ENCODE measurements around the gene MTMR11. TPM values are rescaled to one million over a fixed set of nuclear protein-coding genes. Genes with fewer than 3 reads are reported as not detected.
A peak's percentile ranks its signal among the peaks of the same experiment; 100 is the strongest.

Gene MTMR11
- total and polyA plus RNA-seq, 9 of the 15 experiments (the other 6 are each of a cell fraction or from before 2014, with no cell fraction given), result 0.09 to 1.6 (median 0.51) TPM

GRCh38 chr1:149942207-149942606 is 5.5 kb upstream of the MTMR11 start:
- CTCF ChIA-PET (ENCODE audit: low intra/inter-chr PET ratio), result interaction anchor here (1.6 kb wide), 1 partner anchor 54 kb away, joined by 4 read pairs; a partner anchor contains a TSS
- Histone ChIP-seq H3K9me3 (replicated peaks; ENCODE audit: control insufficient read depth, insufficient read depth, low read depth, low read length) (no peaks in the 10 kb centered on the region), H3K4me3 (no peak overlapping the region), H4K20me1 (replicated peaks; ENCODE audit: control insufficient read depth, insufficient read depth, low read length) (no peaks in the 10 kb centered on the region), H3K9ac (ENCODE audit: insufficient read depth in 1 of 2, low read depth in 2 of 2, low read length in 2 of 2) (no peak overlapping the region), H3K79me2 (ENCODE audit: control insufficient read depth, insufficient read depth, low read length) (no peaks in the 10 kb centered on the region), H3K4me1 (replicated peaks in 1 of 2; ENCODE audit: control insufficient read depth in 2 of 2, insufficient read depth in 2 of 2, low read length in 2 of 2) (peaks cover 16 to 25% of the 10 kb centered on the region in 2 experiments), H3K9me1 (ENCODE audit: control insufficient read depth, insufficient read depth, low read length) (no peaks in the 10 kb centered on the region), H3K27ac (ENCODE audit: extremely low read depth, low read depth, low read length) (no peak overlapping the region; the same call in 2 of the 3 replicates), H2AFZ (ENCODE audit: low read depth, low read length) (no peak overlapping the region), H3K36me3 (ENCODE audit: control insufficient read depth, insufficient read depth, low read length) (peaks cover 28% of the 10 kb centered on the region; the same call in 2 of the 3 replicates), H3K4me2 (ENCODE audit: insufficient read depth, low read length) (no peak overlapping the region), H3K27me3 (ENCODE audit: control insufficient read depth in 2 of 2, insufficient read depth in 2 of 2, low read length in 2 of 2) (no peaks in the 10 kb centered on the region)
- in situ Hi-C loops (cut with MboI), result no loop called here
- no TSS peak for BruUV-seq (replicated peaks)
- 43% methylated on average over 5 of the region's 5 CpGs for WGBS (ENCODE audit: insufficient coverage, low coverage, missing lambda C conversion rate)
- FAIRE-seq (peak; percentile 88), ATAC-seq (peak; percentile 81), DNase-seq (ENCODE audit: extremely low read depth in 1 of 4, low spot score in 3 of 4) (peak; percentile 66 to 74 (median 70))
- intact Hi-C loops (cut with micrococcal nuclease), result no loop called here
- POLR2A ChIA-PET, result interaction anchor here (0.6 to 1.3 kb wide), 7 partner anchors 14 to 246 kb away, joined by 3 to 15 read pairs (median 3); a partner anchor contains a TSS
- TF ChIP-seq MYC (IDR thresholded peaks at IDR 0.05; ENCODE audit: low read depth, low read length) (peak; percentile 37; the same call in 1 of the 2 replicates), MYC (CRISPR knock-in tag; IDR thresholded peaks at IDR 0.05; ENCODE audit: borderline replicate concordance, low read depth) (no peak), MAX (CRISPR knock-in tag; IDR thresholded peaks at IDR 0.05) (no peak), FIP1L1 (IDR thresholded peaks at IDR 0.05; ENCODE audit: low read depth, low read length, poor library complexity, severe bottlenecking) (no peak), MTA1 (IDR thresholded peaks at IDR 0.05; ENCODE audit: borderline replicate concordance) (no peak), SAFB2 (IDR thresholded peaks at IDR 0.05; ENCODE audit: borderline replicate concordance, low read depth, low read length, severe bottlenecking) (no peak), TEAD4 (IDR thresholded peaks at IDR 0.05; ENCODE audit: low read length) (no peak), TEAD4 (CRISPR knock-in tag; IDR thresholded peaks at IDR 0.05; ENCODE audit: borderline replicate concordance) (no peak), ZNF354B (CRISPR knock-in tag; IDR thresholded peaks at IDR 0.05) (no peak), RBM39 (optimal IDR thresholded peaks at IDR 0.05; ENCODE audit: low read depth, low read length) (no peak), GTF2E2 (tag; IDR thresholded peaks at IDR 0.05) (no peak), ZNF76 (CRISPR knock-in tag; IDR thresholded peaks at IDR 0.05; ENCODE audit: borderline replicate concordance) (no peak), SMAD4 (CRISPR knock-in tag; conservative IDR thresholded peaks at IDR 0.05) (peak; percentile 18; the same call in 1 of the 2 replicates), CHAMP1 (IDR thresholded peaks at IDR 0.05) (no peak), ZNF57 (CRISPR knock-in tag; IDR thresholded peaks at IDR 0.05) (no peak), POLR2G (IDR thresholded peaks at IDR 0.05; ENCODE audit: low read depth, low read length) (no peak), DEAF1 (CRISPR knock-in tag; IDR thresholded peaks at IDR 0.05) (0 out of 2 replicates have a peak, but pooled peaks have one; percentile 34), PKNOX1 (IDR thresholded peaks at IDR 0.05) (no peak), SMAD2 (IDR thresholded peaks at IDR 0.05; ENCODE audit: low read depth, low read length) (no peak)

All from K562 (cell line).